HG02623 (cell line): ENCODE data around the gene TEX9.

ENCODE experiments used
- ATAC-seq: cut with Tn5 transposase; IDR thresholded peaks from one replicate; pipeline ENCODE4 v1.9.1; 2021; ENCODE audit warnings: moderate library complexity; ENCODE audit not compliant: unreplicated experiment

TEX9 gene

GRCh38 chr15:56440214-56440770 lies 75.1 kb downstream of the TEX9 start:
- no peak for ATAC-seq

- ATAC-seq: no peak
These were observed 77.1 kb downstream of the TEX9 start for GRCh38 chr15:56442354-56442753.

DNA sequence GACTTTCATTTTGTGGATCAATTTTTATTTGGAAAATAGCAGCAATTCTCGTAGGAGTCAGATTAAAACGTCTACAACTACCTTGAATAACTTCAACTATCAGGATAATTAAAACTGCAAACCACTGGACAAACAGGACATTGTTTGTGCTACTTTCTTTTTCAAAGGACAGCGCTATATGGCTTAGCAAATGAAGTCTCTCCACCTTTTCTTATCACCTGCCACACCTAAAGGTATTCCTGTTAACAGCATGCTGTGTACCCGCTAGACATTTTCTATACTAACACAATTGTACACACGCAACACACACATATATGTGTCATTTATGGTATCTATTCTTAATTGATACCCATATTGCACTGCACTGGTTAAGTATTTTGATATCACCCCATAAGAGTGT lies 80.5 kb downstream of the TEX9 start:
- no peak for ATAC-seq

- no peak for ATAC-seq
These were observed 89.6 kb downstream of the TEX9 start for GRCh38 chr15:56454836-56455235.

DNA sequence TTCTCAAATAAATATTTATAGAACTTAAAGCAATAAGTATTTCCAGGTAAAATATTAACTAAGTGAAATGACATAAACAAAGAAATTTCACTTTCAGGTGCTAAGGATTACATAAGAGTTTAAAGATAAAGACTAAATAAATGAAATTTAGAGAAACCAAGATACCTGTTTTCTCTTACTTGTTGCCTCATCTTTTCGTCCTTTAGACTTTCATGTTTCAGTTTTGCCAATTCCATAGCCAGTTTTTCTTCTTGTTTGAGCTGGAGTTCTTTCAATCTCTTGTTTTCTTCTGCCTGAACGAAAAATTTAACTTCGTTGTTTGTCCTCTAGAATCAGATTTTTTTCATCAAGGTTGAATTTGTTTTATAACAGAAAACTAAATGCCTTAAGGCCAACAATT lies 91.0 kb downstream of the TEX9 start:
- ATAC-seq: no peak

DNA sequence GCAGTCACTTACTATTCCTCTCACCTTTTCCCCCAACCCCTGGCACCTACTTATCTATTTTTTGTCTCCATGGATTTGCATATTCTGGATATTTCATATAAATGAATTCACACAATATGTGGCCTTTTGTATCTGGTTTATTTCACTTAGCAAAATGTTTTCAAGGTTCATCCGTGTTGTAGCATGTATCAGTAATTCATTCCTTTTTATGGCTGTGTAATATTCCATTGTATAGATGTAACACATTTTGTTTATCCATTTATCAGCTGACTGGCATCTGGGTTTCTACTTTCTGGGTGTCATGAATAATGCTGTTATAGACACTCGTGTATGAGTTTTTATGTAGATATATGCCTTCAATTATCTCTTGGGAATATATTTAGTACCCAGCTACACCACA lies 93.9 kb downstream of the TEX9 start:
- ATAC-seq: no peak

DNA sequence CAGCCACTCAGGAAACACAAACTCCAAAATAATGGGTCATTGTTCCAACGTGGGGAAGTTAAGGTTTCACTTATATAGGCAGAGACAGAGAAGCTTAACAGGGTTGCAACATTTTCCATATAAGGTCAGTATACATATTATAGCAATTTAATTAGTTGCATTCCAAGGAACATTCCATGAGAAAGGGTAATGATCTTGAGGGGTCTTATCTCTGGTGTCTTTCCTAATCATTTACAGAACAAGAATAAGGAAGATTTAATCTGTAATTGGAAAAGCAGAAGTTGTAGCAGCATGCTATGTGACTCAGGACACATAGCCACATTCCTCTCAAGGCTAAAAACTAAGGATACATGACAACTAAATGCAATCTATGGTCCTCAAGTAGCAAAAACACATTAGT lies 94.8 kb downstream of the TEX9 start:
- ATAC-seq: no peak

GRCh38 chr15:56460947-56461346 lies 95.7 kb downstream of the TEX9 start:
- no peak for ATAC-seq

DNA sequence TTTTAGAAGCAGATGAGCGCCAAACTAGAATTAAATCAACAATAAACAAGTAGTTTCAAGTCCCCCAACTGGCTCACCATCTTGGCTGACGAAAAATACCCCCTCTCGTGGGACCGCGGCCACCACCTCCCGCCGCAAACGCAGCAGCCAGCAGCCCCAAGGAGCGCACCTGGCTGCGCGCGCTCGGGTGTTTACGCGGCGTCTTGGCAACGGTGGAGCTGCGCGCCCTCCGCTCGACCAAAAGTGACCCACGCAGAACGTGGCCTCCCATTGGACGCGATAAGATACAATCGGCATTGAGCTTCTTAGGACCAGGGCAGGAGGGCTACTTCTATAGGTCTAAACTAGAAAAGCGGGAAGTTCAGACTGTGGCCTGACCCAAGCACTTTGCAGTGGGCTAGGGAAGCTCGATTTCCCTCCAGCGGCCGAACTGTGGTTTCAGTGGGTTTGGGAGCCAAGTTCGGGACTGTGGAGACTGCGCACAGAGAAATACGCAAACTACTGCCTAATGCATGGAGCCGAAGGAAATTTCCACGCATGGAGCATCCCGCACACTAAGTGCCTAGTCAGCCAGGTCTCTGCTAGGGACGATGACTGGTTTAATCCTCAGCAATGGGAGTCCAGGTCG lies 99.8 kb downstream of the TEX9 start, which contains the start of gene MNS1:
Gene MNS1 (minus strand): TSS at position 245 of the 628 bp plus-strand sequence. CDS start 165 bp downstream, at position 80.
- ATAC-seq: peak; percentile 99

GRCh38 chr15:56467616-56468015 lies 102.4 kb downstream of the TEX9 start:
- ATAC-seq: no peak

- ATAC-seq: peak; percentile 46
These were observed 103.2 kb downstream of the TEX9 start for GRCh38 chr15:56468401-56468800.

DNA sequence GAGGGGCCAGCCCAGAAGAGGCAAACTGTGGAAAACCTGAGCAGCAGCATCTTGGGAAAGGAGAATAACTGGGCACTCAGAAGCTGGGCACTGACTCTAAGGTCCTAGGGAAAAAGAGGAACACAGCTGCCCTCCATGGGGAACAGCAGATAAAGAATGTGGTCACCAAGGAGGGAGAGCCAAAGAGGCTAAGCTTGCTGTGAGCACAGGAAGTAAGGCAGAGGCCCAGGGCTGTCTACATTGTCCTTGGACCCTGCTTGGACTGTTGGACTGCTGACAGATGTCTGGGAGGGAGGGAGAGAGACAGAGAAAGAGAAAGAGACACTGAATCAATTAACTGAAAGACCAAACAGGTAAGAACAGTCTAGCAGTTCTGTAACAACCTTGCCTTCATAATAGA lies 104.3 kb downstream of the TEX9 start:
- ATAC-seq: no peak

DNA sequence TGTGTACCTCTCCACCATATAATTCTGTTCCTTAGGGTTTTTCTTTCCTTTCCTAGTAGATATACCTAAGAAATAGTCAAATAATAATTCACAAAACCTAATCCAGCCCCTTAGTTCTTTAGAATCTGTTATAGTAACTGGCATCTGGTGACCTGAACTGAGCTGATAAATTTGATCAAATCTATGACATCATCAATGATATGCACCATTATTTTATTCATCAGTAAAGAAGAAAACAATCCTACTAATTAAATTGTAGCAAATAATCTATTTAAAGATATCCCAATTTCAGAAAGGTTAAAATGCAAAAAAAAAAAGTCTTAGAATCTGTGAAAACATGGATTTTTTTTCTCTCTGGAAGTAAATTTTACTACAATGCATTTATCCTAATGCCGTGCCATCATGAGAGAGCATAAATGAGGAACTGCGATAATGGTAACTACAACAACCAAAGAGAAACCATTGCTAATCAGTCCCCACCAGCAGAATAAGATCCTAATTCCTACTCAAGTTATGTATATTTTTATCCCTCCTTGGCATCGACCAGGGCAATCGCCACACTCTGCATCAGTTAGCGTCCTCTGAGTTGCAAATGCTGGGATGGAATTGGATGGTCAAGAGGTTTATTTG lies 106.3 kb downstream of the TEX9 start:
- ATAC-seq: no peak

DNA sequence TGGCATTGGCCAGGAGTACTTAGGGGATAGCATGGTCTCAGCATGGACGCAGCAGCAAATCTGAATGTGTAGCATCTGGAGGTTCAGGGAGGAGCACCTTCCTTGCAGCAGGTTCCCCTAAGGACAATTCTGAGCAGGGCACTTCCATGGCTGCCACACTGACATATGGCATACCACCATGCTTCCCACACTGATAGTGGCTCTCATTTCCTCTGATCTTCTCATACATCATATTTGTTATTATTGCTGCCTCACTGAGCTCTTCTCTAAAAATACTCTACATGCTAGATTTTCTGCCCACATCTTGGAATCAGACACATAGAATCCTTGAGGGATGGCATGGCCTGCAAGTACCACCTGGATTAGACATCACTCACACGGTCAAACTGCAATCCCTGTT lies 107.1 kb downstream of the TEX9 start:
- ATAC-seq: no peak

DNA sequence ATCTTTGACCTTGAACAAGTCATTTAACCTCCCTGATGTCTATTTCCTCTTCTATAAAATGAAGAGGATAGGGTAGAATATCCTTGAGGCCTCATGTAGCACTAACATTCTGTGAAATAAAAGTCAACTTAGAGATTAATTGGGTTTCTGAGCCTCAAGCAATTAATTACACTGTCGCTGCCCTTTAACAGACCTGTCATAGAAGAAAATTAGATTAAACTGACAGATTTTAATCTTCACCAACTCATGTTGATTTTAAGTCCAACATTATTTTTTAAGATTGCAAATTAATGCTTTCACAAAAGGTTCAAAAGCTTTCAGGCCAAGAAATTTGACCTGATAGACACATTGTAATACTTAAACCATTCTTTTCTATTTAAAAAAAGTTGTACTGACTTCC lies 107.8 kb downstream of the TEX9 start:
- no peak for ATAC-seq

- ATAC-seq: no peak
These were observed 110.1 kb downstream of the TEX9 start for GRCh38 chr15:56475351-56475750.
